Suprapubic skin (tissue), 4 donors: ENCODE results near the gene SLC1A3. TPM values are rescaled to one million over a fixed set of nuclear protein-coding genes. Genes with fewer than 3 reads are reported as not detected.
A peak's percentile ranks its signal among the peaks of the same experiment; 100 is the strongest.

Source experiments
- DNase-seq, 2 donors: peaks; one replicate each; pipeline ENCODE4 v3.0.0-alpha.2; 2019; ENCODE audit warnings: low spot score in 2 of 2
- H3K27ac ChIP-seq: fragments of 200-600 bp; sonication (generic); one replicate; pipeline ENCODE4 v1.5.1; 2019
- H3K27me3 ChIP-seq: fragments of 200-600 bp; sonication (generic); one replicate; pipeline ENCODE4 v1.5.1; 2019
- H3K36me3 ChIP-seq: fragments of 200-600 bp; sonication (generic); one replicate; pipeline ENCODE4 v1.5.1; 2019
- H3K4me1 ChIP-seq: fragments of 200-600 bp; sonication (generic); one replicate; pipeline ENCODE4 v1.5.1; 2019
- H3K4me3 ChIP-seq: fragments of 200-600 bp; sonication (generic); one replicate; pipeline ENCODE4 v1.5.1; 2019; ENCODE audit warnings: mild to moderate bottlenecking
- H3K9me3 ChIP-seq: fragments of 200-600 bp; sonication (generic); one replicate; pipeline ENCODE4 v1.5.1; 2019
- EP300 ChIP-seq: sonication (generic); formaldehyde crosslinking; IDR thresholded peaks from one replicate; pipeline ENCODE4 v1.6.1; 2017; ENCODE audit warnings: antibody characterized with exemption
- POLR2A ChIP-seq, 2 donors: fragments of 450-650 bp; IDR thresholded peaks; one replicate each; pipeline ENCODE4 v1.6.1; 2017; ENCODE audit warnings: antibody characterized with exemption in 2 of 2, mild to moderate bottlenecking in 2 of 2, moderate library complexity in 2 of 2
- POLR2AphosphoS5 ChIP-seq, 3 donors: sonication (generic); formaldehyde crosslinking; IDR thresholded peaks; one replicate each; pipeline ENCODE4 v1.6.1; 2017; ENCODE audit warnings: antibody characterized with exemption in 3 of 3
- WGBS: methylation state at CpG from one replicate; pipeline ENCODE4 v1.1.5; 2018; 5-methylcytosine and 5-hydroxymethylcytosine counted together
- total RNA-seq, 4 donors: library from RNA; depleted of rRNA; stranded (reverse); fragments of >200 nt; gene quantifications; one replicate each; pipeline ENCODE4 v1.1.0, GENCODE V29; 2016
- TF ChIP-seq, protein P1 (sequence below), 2 donors: fragments of 200-600 bp in 1 of 2; fragments of 450-650 bp in 1 of 2; sonication (generic) in 1 of 2; IDR thresholded peaks; one replicate each; pipeline ENCODE4 v1.5.1; 2016 to 2019; ENCODE audit warnings: antibody characterized with exemption in 2 of 2, mild to moderate bottlenecking in 1 of 2, moderate library complexity in 1 of 2

The SLC1A3 gene
- total RNA-seq, 4 donors from 2014 or later, result 19.8 to 34.2 (median 25.3) TPM

DNA sequence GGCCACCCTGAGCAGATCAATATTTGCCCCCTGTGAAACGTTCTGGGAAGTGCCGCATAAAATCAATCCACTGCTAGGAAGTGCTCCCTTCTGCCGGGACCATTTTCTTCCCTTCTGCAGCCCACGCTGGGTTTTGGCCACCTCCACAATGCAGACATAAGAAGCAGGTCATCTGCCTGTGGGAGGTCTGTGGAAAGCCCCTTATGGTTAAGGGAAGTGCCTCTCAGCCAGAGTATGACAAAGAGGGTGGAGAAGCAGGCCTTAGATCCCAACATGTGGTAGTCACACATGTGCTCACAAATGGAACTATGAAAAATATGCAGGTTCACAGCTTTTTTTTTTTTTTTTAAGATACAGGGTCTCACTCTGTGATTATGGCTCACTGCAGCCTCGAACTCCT, 82.8 kb downstream of the SLC1A3 start:
- DNase-seq, result no peak
- 79% methylated on average over 5 of the region's 5 CpGs for whole genome bisulfite sequencing
- no peaks in the 10 kb centered on the region for H3K27me3 ChIP-seq
- H3K27ac ChIP-seq, result no peak overlapping the region
- H3K9me3 ChIP-seq, result no peaks in the 10 kb centered on the region
- no peak for TF ChIP-seq POLR2AphosphoS5 (IDR thresholded peaks at IDR 0.05)
- peaks cover 39% of the 10 kb centered on the region for H3K4me1 ChIP-seq
- H3K36me3 ChIP-seq, result no peaks in the 10 kb centered on the region
- no peak overlapping the region for H3K4me3 ChIP-seq

DNA sequence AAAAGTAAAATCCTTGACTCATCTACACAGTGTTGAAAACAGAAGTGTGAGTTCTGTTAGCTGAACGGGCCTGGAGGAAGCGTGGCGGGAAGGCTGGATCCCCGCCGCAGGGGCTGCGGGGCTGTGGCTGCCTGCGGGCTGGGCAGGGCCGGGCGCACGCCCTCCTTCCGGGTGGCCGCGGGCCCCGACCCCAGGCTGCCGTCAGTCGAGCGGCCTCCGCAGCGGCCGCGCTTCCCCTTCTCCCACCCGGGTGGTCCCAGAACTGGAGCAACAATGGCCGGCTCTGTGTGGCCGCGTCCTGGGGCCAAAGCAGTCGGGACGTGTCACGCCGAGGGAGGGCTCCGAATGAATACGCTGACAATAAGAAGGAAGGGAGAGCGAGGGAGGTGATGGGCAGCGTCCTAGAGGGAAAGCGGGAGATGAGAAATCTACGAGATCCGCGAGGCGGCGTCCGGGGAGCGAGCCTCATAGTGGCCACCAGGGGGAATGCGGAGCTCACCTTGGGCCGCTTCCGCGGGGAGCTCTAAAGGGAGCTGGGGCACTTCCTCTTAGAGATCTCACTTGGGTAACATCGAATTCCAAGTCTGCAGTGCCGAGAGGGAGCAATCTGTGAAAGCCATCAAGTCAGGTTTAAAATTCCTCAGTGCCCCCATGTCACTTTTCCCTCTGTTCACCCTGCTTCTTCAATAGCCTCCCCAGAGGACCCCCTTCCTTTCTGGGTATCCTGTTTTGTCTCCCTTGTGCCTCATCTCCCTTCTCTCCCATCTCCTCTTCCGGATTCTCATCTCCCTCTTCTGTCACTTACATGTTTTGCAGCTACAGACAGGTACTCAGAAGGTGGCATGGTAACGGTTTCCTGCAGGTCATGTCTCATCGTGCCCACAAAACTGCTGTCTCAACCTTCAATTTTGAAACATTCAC, 83.9 kb downstream of the SLC1A3 start:
- Histone ChIP-seq H3K36me3 (no peaks in the 10 kb centered on the region), H3K4me3 (peak overlapping the region; percentile 56), H3K4me1 (peaks cover 38% of the 10 kb centered on the region), H3K27me3 (no peaks in the 10 kb centered on the region), H3K9me3 (no peaks in the 10 kb centered on the region), H3K27ac (peak overlapping the region; percentile 78)
- 3% methylated on average over 29 of the region's 50 CpGs for WGBS
- TF ChIP-seq POLR2A (IDR thresholded peaks at IDR 0.05), result no peak
- TF ChIP-seq, protein P1, sequence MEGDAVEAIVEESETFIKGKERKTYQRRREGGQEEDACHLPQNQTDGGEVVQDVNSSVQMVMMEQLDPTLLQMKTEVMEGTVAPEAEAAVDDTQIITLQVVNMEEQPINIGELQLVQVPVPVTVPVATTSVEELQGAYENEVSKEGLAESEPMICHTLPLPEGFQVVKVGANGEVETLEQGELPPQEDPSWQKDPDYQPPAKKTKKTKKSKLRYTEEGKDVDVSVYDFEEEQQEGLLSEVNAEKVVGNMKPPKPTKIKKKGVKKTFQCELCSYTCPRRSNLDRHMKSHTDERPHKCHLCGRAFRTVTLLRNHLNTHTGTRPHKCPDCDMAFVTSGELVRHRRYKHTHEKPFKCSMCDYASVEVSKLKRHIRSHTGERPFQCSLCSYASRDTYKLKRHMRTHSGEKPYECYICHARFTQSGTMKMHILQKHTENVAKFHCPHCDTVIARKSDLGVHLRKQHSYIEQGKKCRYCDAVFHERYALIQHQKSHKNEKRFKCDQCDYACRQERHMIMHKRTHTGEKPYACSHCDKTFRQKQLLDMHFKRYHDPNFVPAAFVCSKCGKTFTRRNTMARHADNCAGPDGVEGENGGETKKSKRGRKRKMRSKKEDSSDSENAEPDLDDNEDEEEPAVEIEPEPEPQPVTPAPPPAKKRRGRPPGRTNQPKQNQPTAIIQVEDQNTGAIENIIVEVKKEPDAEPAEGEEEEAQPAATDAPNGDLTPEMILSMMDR (IDR thresholded peaks at IDR 0.05), result peak; percentile 68 to 79
- DNase-seq, result peak; percentile 90 to 92

DNA sequence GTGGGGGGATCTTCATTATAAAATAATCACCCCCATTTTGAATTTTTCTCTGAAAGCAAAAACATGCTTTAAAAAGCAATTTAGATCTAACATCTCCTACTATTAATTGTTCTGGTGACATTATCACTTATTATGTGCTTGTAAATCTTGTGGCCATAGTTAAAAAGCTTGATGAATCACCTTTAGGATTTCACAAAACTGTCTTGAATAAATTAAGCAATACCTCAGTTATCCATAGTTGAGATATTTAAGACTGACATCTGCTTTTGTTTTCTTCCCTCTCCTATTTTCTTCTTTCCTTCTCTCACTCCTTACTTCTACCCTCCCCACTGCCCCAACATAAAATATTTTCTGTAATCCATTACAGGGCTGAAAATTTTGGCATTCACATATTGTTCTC, 84.8 kb downstream of the SLC1A3 start:
- DNase-seq, result no peak
- TF ChIP-seq POLR2A (IDR thresholded peaks at IDR 0.05), result no peak
- TF ChIP-seq, protein P1 (IDR thresholded peaks at IDR 0.05), result no peak
- TF ChIP-seq EP300, result no peak
- TF ChIP-seq POLR2AphosphoS5 (IDR thresholded peaks at IDR 0.05), result no peak
- no peaks in the 10 kb centered on the region for H3K27me3 ChIP-seq
- H3K36me3 ChIP-seq, result no peaks in the 10 kb centered on the region
- peaks cover 38% of the 10 kb centered on the region for H3K4me1 ChIP-seq
- H3K27ac ChIP-seq, result peak overlapping the region; percentile 49
- H3K4me3 ChIP-seq, result no peak overlapping the region
- H3K9me3 ChIP-seq, result no peaks in the 10 kb centered on the region

DNA sequence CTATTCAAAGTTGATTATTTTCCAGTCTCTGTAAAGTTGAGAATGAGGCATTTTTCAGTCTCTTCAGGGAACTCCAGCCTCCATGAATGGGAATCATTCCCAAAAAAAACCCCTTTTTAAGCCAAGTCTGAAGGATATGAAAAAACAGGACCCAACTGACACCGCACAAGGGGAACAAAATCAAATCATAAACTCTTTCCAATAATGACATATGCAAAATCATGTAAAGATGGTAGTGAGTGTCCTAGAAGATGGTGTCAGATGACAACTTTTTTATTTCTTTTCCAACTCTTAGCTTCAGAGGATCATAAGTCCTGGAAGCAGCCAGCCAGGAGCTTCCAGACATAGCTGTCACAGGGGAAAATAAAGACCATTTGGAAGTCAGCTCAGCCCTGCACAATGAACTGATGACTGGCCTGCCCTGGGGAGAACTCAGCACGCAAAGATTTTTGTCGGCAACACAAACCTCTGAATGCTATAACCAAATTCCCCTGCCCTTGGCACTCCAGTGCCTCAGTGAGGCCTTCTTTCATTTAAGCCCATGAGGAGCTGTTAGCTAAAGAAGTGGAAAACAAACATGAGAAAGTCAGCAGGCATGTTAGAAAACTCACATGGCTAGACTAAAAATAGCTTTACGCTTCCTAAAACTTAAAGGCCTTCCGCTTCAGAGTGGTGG, 85.4 kb downstream of the SLC1A3 start:
- 75% methylated on average over 5 of the region's 5 CpGs for WGBS
- DNase-seq, result no peak
- Histone ChIP-seq H3K27me3 (no peaks in the 10 kb centered on the region), H3K27ac (peak overlapping the region; percentile 49), H3K36me3 (no peaks in the 10 kb centered on the region), H3K4me3 (no peak overlapping the region), H3K9me3 (no peaks in the 10 kb centered on the region), H3K4me1 (peaks cover 38% of the 10 kb centered on the region)
- TF ChIP-seq POLR2A (IDR thresholded peaks at IDR 0.05) (no peak), POLR2AphosphoS5 (IDR thresholded peaks at IDR 0.05) (no peak), EP300 (no peak)
- TF ChIP-seq, protein P1 (IDR thresholded peaks at IDR 0.05), result no peak

DNA sequence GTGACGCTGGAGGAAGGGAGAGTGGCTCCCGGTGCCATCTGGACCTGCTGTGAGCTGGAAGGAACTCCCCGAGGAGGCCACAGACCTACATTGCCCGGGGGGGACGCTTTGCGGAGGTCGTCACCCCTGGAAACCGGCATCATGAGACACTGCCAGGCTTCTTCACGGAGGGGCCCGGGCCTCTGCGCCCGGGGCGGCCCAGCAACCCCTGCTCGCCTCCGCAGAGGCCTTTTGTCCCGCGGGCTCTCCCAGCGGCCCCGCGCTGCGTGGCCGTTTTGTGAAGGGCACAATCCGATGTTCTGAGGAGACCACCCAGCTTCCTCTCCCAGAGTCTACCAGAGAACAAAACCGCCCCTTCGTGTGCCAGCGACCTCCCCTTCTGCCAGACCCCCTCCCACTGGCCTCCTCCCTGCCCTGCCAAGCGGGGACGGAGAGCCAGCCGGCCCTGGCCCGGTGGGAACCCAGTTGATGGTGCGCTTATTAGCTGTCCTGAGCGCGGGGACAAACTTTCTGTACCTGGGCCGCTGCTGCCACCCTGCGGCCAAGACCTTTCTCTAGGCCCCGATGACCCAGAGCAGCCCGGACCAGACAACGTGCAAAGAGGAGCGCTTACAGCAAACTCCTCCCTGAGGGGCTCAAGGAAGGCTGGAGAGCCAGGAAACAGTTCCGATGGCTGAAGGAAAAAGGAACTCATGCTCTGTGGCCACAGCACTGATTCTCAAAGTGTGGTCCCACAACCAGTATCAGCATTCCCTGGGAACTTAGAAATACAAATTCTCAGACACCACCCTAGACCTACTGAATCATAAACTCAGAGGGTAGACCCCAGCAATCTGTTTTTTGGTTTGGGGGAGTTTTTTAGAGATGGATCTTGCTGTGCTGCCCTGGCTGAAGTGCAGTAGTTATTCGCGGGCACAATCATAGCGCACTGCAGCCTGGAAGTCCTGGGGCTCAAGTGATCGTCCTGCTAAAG, 86.7 kb downstream of the SLC1A3 start:
- no peaks in the 10 kb centered on the region for H3K36me3 ChIP-seq
- H3K4me1 ChIP-seq, result peaks cover 38% of the 10 kb centered on the region
- H3K27ac ChIP-seq, result peak overlapping the region; percentile 49
- no peak for TF ChIP-seq POLR2AphosphoS5 (IDR thresholded peaks at IDR 0.05)
- TF ChIP-seq, protein P1 (IDR thresholded peaks at IDR 0.05), result peak; percentile 25 to 70
- TF ChIP-seq EP300, result no peak
- no peak for TF ChIP-seq POLR2A (IDR thresholded peaks at IDR 0.05)
- WGBS, result 23% methylated on average over 40 of the region's 44 CpGs
- H3K27me3 ChIP-seq, result no peaks in the 10 kb centered on the region
- H3K4me3 ChIP-seq, result peak overlapping the region; percentile 23
- H3K9me3 ChIP-seq, result no peaks in the 10 kb centered on the region
- peak; percentile 82 to 85 for DNase-seq
